ENCODE results near the gene RXYLT1.

DNA sequence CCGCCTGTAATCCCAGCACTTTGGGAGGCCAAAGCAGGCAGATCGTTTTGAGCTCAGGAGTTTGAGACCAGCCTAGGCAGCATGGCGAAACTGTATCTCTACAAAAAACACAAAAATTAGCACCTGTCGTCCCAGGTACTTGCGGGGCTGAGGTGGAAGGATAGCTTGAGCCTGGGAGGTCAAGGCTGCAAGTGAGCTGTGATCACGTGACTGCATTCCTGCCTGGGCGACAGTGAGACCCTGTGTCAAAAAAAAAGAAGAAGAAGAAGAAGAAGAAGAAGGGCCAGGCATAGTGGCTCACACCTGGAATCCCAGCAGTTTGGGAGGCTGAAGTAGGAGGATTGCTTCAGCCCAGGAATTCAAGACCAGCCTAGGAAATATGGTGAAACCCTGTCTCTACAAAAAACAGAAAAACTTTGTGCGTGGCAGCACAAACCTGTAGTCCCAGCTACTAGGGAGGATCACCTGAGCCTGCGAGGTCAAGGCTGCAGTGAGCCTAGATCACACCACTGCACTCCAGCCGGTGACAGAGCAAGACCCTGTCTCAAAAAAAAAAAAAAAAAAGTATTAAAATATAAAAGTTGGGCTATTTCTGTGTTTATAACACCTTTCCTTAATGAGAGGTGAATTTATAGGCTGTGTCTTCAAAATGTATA is 15.5 kb downstream of the RXYLT1 start:
- TF ChIP-seq, protein P1, sequence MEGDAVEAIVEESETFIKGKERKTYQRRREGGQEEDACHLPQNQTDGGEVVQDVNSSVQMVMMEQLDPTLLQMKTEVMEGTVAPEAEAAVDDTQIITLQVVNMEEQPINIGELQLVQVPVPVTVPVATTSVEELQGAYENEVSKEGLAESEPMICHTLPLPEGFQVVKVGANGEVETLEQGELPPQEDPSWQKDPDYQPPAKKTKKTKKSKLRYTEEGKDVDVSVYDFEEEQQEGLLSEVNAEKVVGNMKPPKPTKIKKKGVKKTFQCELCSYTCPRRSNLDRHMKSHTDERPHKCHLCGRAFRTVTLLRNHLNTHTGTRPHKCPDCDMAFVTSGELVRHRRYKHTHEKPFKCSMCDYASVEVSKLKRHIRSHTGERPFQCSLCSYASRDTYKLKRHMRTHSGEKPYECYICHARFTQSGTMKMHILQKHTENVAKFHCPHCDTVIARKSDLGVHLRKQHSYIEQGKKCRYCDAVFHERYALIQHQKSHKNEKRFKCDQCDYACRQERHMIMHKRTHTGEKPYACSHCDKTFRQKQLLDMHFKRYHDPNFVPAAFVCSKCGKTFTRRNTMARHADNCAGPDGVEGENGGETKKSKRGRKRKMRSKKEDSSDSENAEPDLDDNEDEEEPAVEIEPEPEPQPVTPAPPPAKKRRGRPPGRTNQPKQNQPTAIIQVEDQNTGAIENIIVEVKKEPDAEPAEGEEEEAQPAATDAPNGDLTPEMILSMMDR (IDR thresholded peaks at IDR 0.05): no peak
- no peak for TF ChIP-seq CHD4 (IDR thresholded peaks at IDR 0.05; ENCODE audit: borderline replicate concordance)
- TF ChIP-seq ZNF302 (CRISPR knock-in tag; IDR thresholded peaks at IDR 0.05): no peak
- TF ChIP-seq, protein P2, sequence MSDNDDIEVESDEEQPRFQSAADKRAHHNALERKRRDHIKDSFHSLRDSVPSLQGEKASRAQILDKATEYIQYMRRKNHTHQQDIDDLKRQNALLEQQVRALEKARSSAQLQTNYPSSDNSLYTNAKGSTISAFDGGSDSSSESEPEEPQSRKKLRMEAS (IDR thresholded peaks at IDR 0.05): no peak
- TF ChIP-seq RFX5 (IDR thresholded peaks at IDR 0.05): no peak
- no peak for TF ChIP-seq EP300 (IDR thresholded peaks at IDR 0.05)

Measured in A549 (cell line).